Measurements from ENCODE around the gene PRKG2.

Gene PRKG2, protein sequence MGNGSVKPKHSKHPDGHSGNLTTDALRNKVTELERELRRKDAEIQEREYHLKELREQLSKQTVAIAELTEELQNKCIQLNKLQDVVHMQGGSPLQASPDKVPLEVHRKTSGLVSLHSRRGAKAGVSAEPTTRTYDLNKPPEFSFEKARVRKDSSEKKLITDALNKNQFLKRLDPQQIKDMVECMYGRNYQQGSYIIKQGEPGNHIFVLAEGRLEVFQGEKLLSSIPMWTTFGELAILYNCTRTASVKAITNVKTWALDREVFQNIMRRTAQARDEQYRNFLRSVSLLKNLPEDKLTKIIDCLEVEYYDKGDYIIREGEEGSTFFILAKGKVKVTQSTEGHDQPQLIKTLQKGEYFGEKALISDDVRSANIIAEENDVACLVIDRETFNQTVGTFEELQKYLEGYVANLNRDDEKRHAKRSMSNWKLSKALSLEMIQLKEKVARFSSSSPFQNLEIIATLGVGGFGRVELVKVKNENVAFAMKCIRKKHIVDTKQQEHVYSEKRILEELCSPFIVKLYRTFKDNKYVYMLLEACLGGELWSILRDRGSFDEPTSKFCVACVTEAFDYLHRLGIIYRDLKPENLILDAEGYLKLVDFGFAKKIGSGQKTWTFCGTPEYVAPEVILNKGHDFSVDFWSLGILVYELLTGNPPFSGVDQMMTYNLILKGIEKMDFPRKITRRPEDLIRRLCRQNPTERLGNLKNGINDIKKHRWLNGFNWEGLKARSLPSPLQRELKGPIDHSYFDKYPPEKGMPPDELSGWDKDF

GRCh38 chr4:81214881-81215868 is at the start of gene PRKG2:
TSS of gene PRKG2 (minus strand) at chr4:81215222. CDS start at chr4:81205047, 10,175 bp downstream.
- Mint-ChIP-seq H3K27me3 (peaks cover 33% of the 10 kb centered on the region), H3K4me3 (peak within 1 kb of the TSS; percentile 24), H3K4me1 (peaks cover 7% of the 10 kb centered on the region), H3K9me3 (peaks cover 5% of the 10 kb centered on the region), H3K36me3 (no peaks in the 10 kb centered on the region), H3K27ac (no peak within 1 kb of the TSS)

DNA sequence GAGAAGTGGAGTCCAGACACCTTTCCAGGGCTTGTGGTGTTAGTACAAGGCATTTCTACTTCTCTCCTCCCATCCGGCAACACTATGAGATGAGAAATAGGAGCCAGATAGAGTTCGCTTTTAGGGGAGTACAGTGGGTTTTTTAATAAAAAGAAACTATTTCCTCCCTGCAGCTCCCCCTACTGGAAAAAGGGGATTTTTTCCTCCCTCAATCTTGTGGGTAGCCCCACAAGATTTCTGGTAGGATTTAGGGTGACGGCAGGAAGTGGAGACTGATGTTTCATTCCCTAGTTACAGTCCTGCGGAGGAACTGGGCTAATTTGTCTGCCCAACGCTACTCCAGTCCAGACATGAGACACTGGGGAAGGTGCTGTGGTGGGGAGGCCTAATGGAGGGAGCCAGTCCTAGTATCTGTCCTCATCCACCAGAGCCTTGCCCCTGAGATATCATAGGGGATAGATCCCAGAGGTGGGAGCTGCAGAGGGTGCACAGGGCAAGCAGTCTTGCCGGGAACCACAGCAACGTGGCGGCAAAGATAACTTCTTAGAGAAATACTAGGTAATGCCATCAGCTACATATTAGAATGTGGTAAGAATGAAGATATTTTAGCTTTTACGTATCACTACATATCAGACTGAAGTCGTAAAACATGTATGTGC is 45.5 kb upstream of the PRKG2 start:
- Mint-ChIP-seq H3K27ac (no peak overlapping the region), H3K27me3 (peaks cover 10% of the 10 kb centered on the region), H3K9me3 (peaks cover 9% of the 10 kb centered on the region), H3K4me1 (no peaks in the 10 kb centered on the region), H3K4me3 (no peak overlapping the region), H3K36me3 (no peaks in the 10 kb centered on the region)

DNA sequence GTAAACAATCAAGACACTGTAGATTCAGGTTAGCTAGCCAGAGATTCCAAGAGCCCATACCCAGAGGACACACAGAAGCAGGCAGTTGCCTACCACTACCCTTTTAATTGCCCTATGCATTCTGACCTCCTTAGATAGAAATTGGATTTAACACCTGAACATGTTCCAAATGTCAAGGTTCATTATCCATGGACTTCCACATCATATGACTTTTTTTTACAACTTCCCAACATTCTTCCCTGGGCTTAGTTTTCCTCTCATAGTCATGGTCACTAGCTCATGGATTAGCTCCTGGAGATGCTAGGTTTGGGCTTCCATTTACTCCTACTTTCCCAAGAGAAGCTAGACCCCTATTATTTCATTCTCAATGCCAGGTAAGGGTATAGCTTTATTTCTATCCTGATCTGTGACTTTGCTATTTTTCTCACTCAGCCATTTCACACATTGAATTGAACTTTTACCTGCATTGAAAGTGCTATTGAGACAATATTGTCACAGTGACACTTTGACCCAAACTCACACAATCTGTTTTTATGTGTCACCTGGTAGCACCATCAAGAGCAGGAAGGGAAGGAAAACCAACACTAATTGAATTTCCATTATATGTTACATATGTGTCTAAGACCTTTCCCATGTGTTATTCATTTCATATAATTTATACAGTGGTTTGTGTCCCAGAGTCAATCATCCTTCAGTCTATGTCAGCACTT is 44.0 kb upstream of the PRKG2 start:
- Mint-ChIP-seq H3K9me3 (no peaks in the 10 kb centered on the region), H3K27ac (no peak overlapping the region), H3K36me3 (no peaks in the 10 kb centered on the region), H3K4me1 (no peaks in the 10 kb centered on the region), H3K27me3 (peaks cover 10% of the 10 kb centered on the region), H3K4me3 (no peak overlapping the region)

DNA sequence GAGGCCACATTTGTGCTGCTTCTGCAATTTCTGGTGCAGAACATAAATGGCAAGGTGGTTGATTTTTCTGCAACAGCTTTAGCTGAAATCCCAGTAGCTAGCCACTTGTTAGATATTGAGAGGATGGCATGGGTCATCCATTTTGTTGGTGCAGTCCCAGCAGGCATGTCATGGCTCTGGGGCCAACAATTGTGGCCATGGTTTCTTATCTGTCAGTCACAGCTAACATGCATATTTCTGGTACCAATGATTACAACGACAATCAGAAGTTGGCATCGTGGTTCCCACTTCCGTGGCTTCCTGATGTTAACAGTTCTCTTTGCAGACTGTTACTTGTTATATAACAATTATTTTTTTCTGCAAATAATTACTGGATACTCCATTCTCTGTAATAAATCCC is 42.8 kb upstream of the PRKG2 start:
- Mint-ChIP-seq H3K36me3 (no peaks in the 10 kb centered on the region), H3K27ac (no peak overlapping the region), H3K9me3 (no peaks in the 10 kb centered on the region), H3K4me3 (no peak overlapping the region), H3K27me3 (peaks cover 17% of the 10 kb centered on the region), H3K4me1 (no peaks in the 10 kb centered on the region)

DNA sequence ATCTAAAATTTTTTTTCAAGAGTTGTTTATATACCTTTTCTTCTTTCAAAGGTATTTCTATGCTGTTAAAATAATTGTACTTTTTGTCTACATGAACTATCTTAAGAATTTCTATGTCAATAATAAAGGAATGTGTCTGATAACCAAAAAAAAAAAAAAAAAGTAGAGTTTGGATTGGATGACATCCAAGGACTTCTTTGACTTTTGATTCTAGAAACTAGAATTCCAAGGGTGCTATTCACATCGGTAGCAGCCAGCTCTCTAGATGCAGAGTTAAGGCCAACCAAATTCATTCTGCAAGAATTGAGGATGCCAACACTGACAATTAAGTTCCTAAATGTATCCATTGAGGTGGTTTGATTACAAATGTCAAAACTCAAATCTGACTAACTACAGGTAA is 42.0 kb upstream of the PRKG2 start:
- no peaks in the 10 kb centered on the region for H3K36me3 Mint-ChIP-seq
- no peak overlapping the region for H3K27ac Mint-ChIP-seq
- H3K9me3 Mint-ChIP-seq = no peaks in the 10 kb centered on the region
- peaks cover 19% of the 10 kb centered on the region for H3K27me3 Mint-ChIP-seq
- no peak overlapping the region for H3K4me3 Mint-ChIP-seq
- no peaks in the 10 kb centered on the region for H3K4me1 Mint-ChIP-seq

GRCh38 chr4:81256059-81256970 is 41.3 kb upstream of the PRKG2 start:
- H3K27ac Mint-ChIP-seq = no peak overlapping the region
- H3K4me1 Mint-ChIP-seq = no peaks in the 10 kb centered on the region
- no peaks in the 10 kb centered on the region for H3K9me3 Mint-ChIP-seq
- no peak overlapping the region for H3K4me3 Mint-ChIP-seq
- peaks cover 18% of the 10 kb centered on the region for H3K27me3 Mint-ChIP-seq
- H3K36me3 Mint-ChIP-seq = no peaks in the 10 kb centered on the region

- H3K27me3 Mint-ChIP-seq = peaks cover 16% of the 10 kb centered on the region
- H3K4me3 Mint-ChIP-seq = no peak overlapping the region
- no peaks in the 10 kb centered on the region for H3K9me3 Mint-ChIP-seq
- H3K36me3 Mint-ChIP-seq = no peaks in the 10 kb centered on the region
- no peaks in the 10 kb centered on the region for H3K4me1 Mint-ChIP-seq
- no peak overlapping the region for H3K27ac Mint-ChIP-seq
Observed at GRCh38 chr4:81255524-81255923, 40.5 kb upstream of the PRKG2 start.

DNA sequence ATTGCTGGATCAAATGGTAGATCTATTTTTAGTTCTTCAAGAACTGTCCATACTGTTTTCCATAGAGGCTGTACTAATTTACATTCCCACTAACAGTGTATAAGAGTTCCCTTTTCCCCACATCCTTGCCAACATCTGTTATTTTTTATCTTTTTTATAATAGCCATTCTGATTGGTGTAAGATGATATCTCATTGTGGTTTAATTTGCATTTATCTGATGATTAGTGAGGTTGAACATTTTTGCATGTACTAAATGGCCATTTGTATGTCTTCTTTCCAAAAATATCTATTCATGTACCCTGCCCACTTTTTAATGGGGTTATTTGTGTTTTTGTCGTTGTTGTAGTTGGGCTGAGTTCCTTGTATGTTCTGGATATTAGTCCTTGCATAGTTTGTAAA is 35.4 kb upstream of the PRKG2 start:
- no peak overlapping the region for H3K4me3 Mint-ChIP-seq
- no peaks in the 10 kb centered on the region for H3K4me1 Mint-ChIP-seq
- H3K27me3 Mint-ChIP-seq = peaks cover 11% of the 10 kb centered on the region
- H3K36me3 Mint-ChIP-seq = no peaks in the 10 kb centered on the region
- no peaks in the 10 kb centered on the region for H3K9me3 Mint-ChIP-seq
- H3K27ac Mint-ChIP-seq = no peak overlapping the region

- Mint-ChIP-seq H3K4me3 (no peak overlapping the region), H3K4me1 (no peaks in the 10 kb centered on the region), H3K27me3 (peaks cover 3% of the 10 kb centered on the region), H3K36me3 (no peaks in the 10 kb centered on the region), H3K27ac (no peak overlapping the region), H3K9me3 (no peaks in the 10 kb centered on the region)
Observed at GRCh38 chr4:81245218-81246009, 30.4 kb upstream of the PRKG2 start.

- H3K27me3 Mint-ChIP-seq = no peaks in the 10 kb centered on the region
- H3K27ac Mint-ChIP-seq = no peak overlapping the region
- H3K36me3 Mint-ChIP-seq = no peaks in the 10 kb centered on the region
- H3K4me1 Mint-ChIP-seq = no peaks in the 10 kb centered on the region
- no peaks in the 10 kb centered on the region for H3K9me3 Mint-ChIP-seq
- no peak overlapping the region for H3K4me3 Mint-ChIP-seq
Observed at GRCh38 chr4:81237791-81238190, 22.8 kb upstream of the PRKG2 start.

DNA sequence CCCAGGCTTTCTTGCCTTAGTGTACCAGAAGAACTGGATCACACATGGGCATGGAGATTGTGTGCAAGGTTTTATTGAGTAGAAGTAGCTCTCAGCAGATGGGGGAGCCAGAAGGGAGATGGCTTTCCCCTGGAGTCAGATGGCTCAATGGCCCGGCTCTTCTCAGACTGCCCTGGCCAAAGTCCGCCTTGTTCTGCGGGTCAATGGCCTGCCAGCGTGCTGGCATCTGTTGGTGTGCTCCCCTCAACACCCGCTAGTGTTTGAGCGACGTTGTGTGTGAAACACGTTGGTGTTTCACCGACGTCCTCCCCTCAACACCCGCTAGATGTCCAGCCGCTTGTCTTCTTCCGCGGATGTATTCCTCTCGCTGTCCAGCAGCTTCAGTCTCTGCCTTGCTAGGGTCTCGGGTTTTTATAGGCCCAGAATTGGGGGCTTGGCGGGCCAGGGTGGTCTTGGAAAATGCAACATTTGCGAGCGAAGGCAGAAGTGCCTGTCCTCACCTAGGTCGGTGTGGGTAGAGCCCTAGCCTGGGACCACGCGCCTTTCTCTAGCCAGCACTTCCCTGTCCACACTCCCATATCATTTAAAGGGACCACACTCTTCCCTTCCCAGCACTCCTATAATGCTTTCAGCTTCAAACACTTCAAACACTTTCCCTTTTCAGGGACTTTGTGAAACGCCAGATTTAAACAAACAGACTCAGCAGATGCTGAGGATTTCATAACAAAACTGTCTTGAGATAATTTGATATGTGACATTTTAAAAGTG is 21.1 kb upstream of the PRKG2 start:
- Mint-ChIP-seq H3K27me3 (peaks cover 2% of the 10 kb centered on the region), H3K4me1 (no peaks in the 10 kb centered on the region), H3K36me3 (no peaks in the 10 kb centered on the region), H3K9me3 (peaks cover 6% of the 10 kb centered on the region), H3K27ac (no peak overlapping the region), H3K4me3 (no peak overlapping the region)

GRCh38 chr4:81227968-81228367 is 12.9 kb upstream of the PRKG2 start:
- H3K4me3 Mint-ChIP-seq = no peak overlapping the region
- H3K9me3 Mint-ChIP-seq = peaks cover 12% of the 10 kb centered on the region
- H3K4me1 Mint-ChIP-seq = no peaks in the 10 kb centered on the region
- no peaks in the 10 kb centered on the region for H3K36me3 Mint-ChIP-seq
- peaks cover 2% of the 10 kb centered on the region for H3K27me3 Mint-ChIP-seq
- no peak overlapping the region for H3K27ac Mint-ChIP-seq

All from activated naive CD4-positive, alpha-beta T cell treated with anti-CD3 and anti-CD28 coated beads, Interleukin-2, amount 50 U/mL, for 24 hours (primary cell).